Measurements from ENCODE around the gene MISP3.

DNA sequence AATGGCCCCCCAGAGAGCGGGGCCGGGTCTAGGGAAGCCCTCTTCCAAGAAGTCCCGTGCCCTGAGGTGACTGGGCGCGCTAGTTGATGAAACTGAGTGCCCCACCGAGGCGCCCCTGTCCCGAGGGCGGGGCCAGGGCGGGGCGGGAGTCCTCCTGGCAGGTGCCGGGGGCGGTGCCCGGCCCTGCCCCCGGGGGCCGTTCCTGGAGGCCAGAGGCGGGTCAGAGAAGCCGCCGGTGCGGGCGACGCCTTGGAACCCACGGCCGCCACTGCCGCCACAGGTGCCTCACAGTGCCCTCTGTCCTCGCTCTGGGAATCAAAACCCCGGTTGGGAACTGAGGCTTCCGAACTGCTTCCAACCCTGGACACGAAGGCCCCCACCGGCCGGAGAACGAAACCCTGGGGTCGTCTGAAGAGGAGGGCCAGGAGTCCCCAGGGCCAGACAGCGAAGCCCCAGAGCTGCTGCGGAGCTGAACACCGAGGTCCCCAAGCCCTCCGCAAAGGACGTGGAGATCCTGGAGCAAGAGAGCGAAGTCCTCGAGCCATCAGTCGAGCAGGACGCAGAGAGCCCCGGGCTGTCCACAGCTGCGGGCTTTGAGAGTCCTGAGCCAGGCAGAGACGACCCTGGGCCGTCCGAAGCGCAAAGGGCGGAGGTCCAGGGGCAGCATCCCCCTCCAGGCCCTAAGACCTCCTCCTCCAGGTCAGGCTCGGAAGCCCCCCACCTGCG lies at the start of gene MISP3:
- TF ChIP-seq, protein P1, sequence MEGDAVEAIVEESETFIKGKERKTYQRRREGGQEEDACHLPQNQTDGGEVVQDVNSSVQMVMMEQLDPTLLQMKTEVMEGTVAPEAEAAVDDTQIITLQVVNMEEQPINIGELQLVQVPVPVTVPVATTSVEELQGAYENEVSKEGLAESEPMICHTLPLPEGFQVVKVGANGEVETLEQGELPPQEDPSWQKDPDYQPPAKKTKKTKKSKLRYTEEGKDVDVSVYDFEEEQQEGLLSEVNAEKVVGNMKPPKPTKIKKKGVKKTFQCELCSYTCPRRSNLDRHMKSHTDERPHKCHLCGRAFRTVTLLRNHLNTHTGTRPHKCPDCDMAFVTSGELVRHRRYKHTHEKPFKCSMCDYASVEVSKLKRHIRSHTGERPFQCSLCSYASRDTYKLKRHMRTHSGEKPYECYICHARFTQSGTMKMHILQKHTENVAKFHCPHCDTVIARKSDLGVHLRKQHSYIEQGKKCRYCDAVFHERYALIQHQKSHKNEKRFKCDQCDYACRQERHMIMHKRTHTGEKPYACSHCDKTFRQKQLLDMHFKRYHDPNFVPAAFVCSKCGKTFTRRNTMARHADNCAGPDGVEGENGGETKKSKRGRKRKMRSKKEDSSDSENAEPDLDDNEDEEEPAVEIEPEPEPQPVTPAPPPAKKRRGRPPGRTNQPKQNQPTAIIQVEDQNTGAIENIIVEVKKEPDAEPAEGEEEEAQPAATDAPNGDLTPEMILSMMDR (IDR thresholded peaks at IDR 0.05) = peak in 1 of 3 experiments; percentile 6
- TF ChIP-seq POLR2AphosphoS5 (IDR thresholded peaks at IDR 0.05; ENCODE audit: insufficient read depth in 1 of 2, low read depth in 1 of 2) (no peak), POLR2A (IDR thresholded peaks at IDR 0.05) (no peak)
